ENCODE data around the gene ATG14.

The ATG14 gene

GRCh38 chr14:55316564-55316963 lies 95.1 kb downstream of the ATG14 start:
- no peak for ATAC-seq
- TF ChIP-seq OSR1 (CRISPR knock-in tag; IDR thresholded peaks at IDR 0.05), result no peak
- no peak for TF ChIP-seq ZNF8 (CRISPR knock-in tag; IDR thresholded peaks at IDR 0.05)

Data from SK-N-SH treated with all-trans-retinoic acid at 6 μM for 48 hours (cell line).